ENCODE data around the gene PLEK. TPM values are rescaled to one million over a fixed set of nuclear protein-coding genes. Genes with fewer than 3 reads are reported as not detected.
"Not testable (repeated sequence)": the region's sequence is repeated elsewhere in the genome, so short reads cannot be mapped to it uniquely, and the experiment has no call there.

Gene PLEK
- total and polyA plus RNA-seq, 2 donors (not counting 3 experiments of a cell fraction or from before 2014, with no cell fraction given) = 0.03 to 0.11 TPM

DNA sequence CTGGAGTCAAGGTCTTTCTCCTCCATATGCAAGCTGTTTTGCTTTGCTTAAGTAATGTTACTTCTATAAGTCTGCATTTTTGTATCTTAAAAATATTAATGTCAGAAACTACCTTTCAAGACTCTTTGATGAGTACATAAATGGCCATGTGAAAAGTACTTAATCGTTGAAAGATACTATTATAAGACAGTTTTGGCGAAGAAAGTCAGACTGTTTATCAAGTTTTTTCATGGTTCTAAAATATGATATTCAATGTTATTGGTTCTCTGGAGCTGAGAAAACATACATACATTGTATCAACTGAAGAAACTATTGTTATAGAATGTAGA, 76.9 kb downstream of the PLEK start:
- dilution Hi-C loops (cut with MboI; ENCODE audit: extremely low pct_ligation_motif_present, low sequenced_read_pairs) = no loop called here
- H3K9me1 ChIP-seq (replicated peaks; ENCODE audit: control insufficient read depth, extremely low read depth, insufficient read depth, low read length) = no peaks in the 10 kb centered on the region
- H3K9ac ChIP-seq (replicated peaks; ENCODE audit: extremely low read depth, insufficient read depth, low read length) = no peak overlapping the region
- no peaks in the 10 kb centered on the region for H4K20me1 ChIP-seq (replicated peaks; ENCODE audit: control insufficient read depth, extremely low read depth, insufficient read depth, low read length)
- no peaks in the 10 kb centered on the region for H3K36me3 ChIP-seq (ENCODE audit: control insufficient read depth in 2 of 2, extremely low read depth in 1 of 2, insufficient read depth in 2 of 2, low read length in 2 of 2)
- H3K4me2 ChIP-seq (ENCODE audit: insufficient read depth, low read length) = no peak overlapping the region
- POLR2A ChIA-PET = no interaction called here
- BruUV-seq (replicated peaks) = no TSS peak
- no peak overlapping the region for H3K4me3 ChIP-seq (replicated peaks in 1 of 3; ENCODE audit: insufficient read depth in 1 of 3, low read depth in 1 of 3, low read length in 3 of 3)
- DNase-seq (ENCODE audit: low read depth, low spot score) = no peak
- H3K4me1 ChIP-seq (ENCODE audit: control insufficient read depth, extremely low read depth, insufficient read depth, low read length) = no peaks in the 10 kb centered on the region
- no peaks in the 10 kb centered on the region for H3K9me3 ChIP-seq (replicated peaks; ENCODE audit: control insufficient read depth, insufficient read depth, low read length)
- CTCF ChIA-PET = interaction anchor here (0.7 to 5.9 kb wide), 31 partner anchors 10 to 502 kb away, joined by 3 to 130 read pairs (median 5); partner anchors contain the start of genes APLF, CNRIP1 and FBXO48
- no peaks in the 10 kb centered on the region for H3K79me2 ChIP-seq (ENCODE audit: control insufficient read depth, insufficient read depth, low read length)
- H3K27me3 ChIP-seq (ENCODE audit: control insufficient read depth in 2 of 2, insufficient read depth in 2 of 2, low read length in 2 of 2) = peaks cover 1 to 12% of the 10 kb centered on the region in 2 experiments
- intact Hi-C loops (cut with micrococcal nuclease) = loop anchor here (1.0 to 10.0 kb wide), 7 partner anchors 25 to 320 kb away; partner anchors contain the start of genes APLF, FBXO48 and PPP3R1
- H2AFZ ChIP-seq (ENCODE audit: low read depth, low read length) = no peak overlapping the region
- H3K27ac ChIP-seq (ENCODE audit: insufficient read depth, low read depth, low read length) = no peak overlapping the region
- TF ChIP-seq GATA2 (IDR thresholded peaks at IDR 0.05; ENCODE audit: insufficient read depth, insufficient read length, low read depth, low read length) = no peak
- no peak for TF ChIP-seq FOS (IDR thresholded peaks at IDR 0.05; ENCODE audit: borderline replicate concordance, insufficient read depth, low read length)
- TF ChIP-seq POLR2AphosphoS5 (IDR thresholded peaks at IDR 0.05; ENCODE audit: insufficient read depth, low read depth, low read length) = no peak
- TF ChIP-seq EZH2 (IDR thresholded peaks at IDR 0.05; ENCODE audit: borderline replicate concordance, low read depth, low read length, severe bottlenecking) = no peak
- no peak for TF ChIP-seq JUN (IDR thresholded peaks at IDR 0.05; ENCODE audit: borderline replicate concordance, insufficient read depth, insufficient read length, low read depth)
- TF ChIP-seq, protein P1, sequence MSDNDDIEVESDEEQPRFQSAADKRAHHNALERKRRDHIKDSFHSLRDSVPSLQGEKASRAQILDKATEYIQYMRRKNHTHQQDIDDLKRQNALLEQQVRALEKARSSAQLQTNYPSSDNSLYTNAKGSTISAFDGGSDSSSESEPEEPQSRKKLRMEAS (IDR thresholded peaks at IDR 0.05; ENCODE audit: insufficient read depth, insufficient read length) = no peak
- TF ChIP-seq, protein P2, sequence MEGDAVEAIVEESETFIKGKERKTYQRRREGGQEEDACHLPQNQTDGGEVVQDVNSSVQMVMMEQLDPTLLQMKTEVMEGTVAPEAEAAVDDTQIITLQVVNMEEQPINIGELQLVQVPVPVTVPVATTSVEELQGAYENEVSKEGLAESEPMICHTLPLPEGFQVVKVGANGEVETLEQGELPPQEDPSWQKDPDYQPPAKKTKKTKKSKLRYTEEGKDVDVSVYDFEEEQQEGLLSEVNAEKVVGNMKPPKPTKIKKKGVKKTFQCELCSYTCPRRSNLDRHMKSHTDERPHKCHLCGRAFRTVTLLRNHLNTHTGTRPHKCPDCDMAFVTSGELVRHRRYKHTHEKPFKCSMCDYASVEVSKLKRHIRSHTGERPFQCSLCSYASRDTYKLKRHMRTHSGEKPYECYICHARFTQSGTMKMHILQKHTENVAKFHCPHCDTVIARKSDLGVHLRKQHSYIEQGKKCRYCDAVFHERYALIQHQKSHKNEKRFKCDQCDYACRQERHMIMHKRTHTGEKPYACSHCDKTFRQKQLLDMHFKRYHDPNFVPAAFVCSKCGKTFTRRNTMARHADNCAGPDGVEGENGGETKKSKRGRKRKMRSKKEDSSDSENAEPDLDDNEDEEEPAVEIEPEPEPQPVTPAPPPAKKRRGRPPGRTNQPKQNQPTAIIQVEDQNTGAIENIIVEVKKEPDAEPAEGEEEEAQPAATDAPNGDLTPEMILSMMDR (IDR thresholded peaks at IDR 0.05; ENCODE audit: extremely low read depth in 1 of 2, insufficient read depth in 1 of 2, low read depth in 1 of 2, low read length in 2 of 2) = no peak
- no peak for TF ChIP-seq POLR2A (IDR thresholded peaks at IDR 0.05; ENCODE audit: low read depth, low read length)
- TF ChIP-seq MYC (IDR thresholded peaks at IDR 0.05; ENCODE audit: low read depth, low read length) = no peak
- FAIRE-seq = no peak

DNA sequence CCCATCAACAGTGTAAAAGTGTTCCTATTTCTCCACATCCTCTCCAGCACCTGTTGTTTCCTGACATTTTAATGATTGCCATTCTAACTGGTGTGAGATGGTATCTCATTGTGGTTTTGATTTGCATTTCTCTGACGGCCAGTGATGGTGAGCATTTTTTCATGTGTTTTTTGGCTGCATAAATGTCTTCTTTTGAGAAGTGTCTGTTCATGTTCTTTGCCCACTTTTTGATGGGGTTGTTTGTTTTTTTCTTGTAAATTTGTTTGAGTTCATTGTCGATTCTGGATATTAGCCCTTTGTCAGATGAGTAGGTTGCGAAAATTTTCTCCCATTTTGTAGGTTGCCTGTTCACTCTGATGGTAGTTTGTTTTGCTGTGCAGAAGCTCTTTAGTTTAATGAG, 81.3 kb downstream of the PLEK start:
- H3K9ac ChIP-seq (replicated peaks; ENCODE audit: extremely low read depth, insufficient read depth, low read length); H3K9me3 ChIP-seq (replicated peaks; ENCODE audit: control insufficient read depth, insufficient read depth, low read length); H3K9me1 ChIP-seq (replicated peaks; ENCODE audit: control insufficient read depth, extremely low read depth, insufficient read depth, low read length); H4K20me1 ChIP-seq (replicated peaks; ENCODE audit: control insufficient read depth, extremely low read depth, insufficient read depth, low read length); dilution Hi-C loops (cut with MboI; ENCODE audit: extremely low pct_ligation_motif_present, low sequenced_read_pairs); CTCF ChIA-PET; H3K27ac ChIP-seq (ENCODE audit: insufficient read depth, low read depth, low read length); H3K79me2 ChIP-seq (ENCODE audit: control insufficient read depth, insufficient read depth, low read length); H3K4me2 ChIP-seq (ENCODE audit: insufficient read depth, low read length); FAIRE-seq; DNase-seq (ENCODE audit: low read depth, low spot score); H3K4me1 ChIP-seq (ENCODE audit: control insufficient read depth, extremely low read depth, insufficient read depth, low read length); POLR2A ChIA-PET; H2AFZ ChIP-seq (ENCODE audit: low read depth, low read length); BruUV-seq (replicated peaks); H3K4me3 ChIP-seq (replicated peaks in 1 of 3; ENCODE audit: insufficient read depth in 1 of 3, low read depth in 1 of 3, low read length in 3 of 3); H3K36me3 ChIP-seq (ENCODE audit: control insufficient read depth in 2 of 2, extremely low read depth in 1 of 2, insufficient read depth in 2 of 2, low read length in 2 of 2): not testable (repeated sequence)
- intact Hi-C loops (cut with micrococcal nuclease) = loop anchor here (10.0 kb wide), 1 partner anchor 192 kb away; the partner anchor contains the start of gene PPP3R1
- H3K27me3 ChIP-seq (ENCODE audit: control insufficient read depth in 2 of 2, insufficient read depth in 2 of 2, low read length in 2 of 2) = peaks cover 0 to 12% of the 10 kb centered on the region in 2 experiments
